Measurements from ENCODE around the gene LETM1. TPM values are rescaled to one million over a fixed set of nuclear protein-coding genes. Genes with fewer than 3 reads are reported as not detected.

LETM1 gene
- total and polyA plus RNA-seq, 2 of the 13 experiments (the other 11 are each of a cell fraction or from before 2014, with no cell fraction given) = 9.7 to 41.6 TPM

- TF ChIP-seq ARID4A (CRISPR knock-in tag; IDR thresholded peaks at IDR 0.05; ENCODE audit: borderline replicate concordance) = peak; percentile 56; the same call in 1 of the 2 replicates
- no peak for TF ChIP-seq ZBTB46 (CRISPR knock-in tag; IDR thresholded peaks at IDR 0.05; ENCODE audit: borderline replicate concordance)
- TF ChIP-seq IRF2 (CRISPR knock-in tag; IDR thresholded peaks at IDR 0.05) = 0 out of 2 replicates have a peak, but pooled peaks have one; percentile 26
- no peak for TF ChIP-seq CTCF (CRISPR knock-in tag; IDR thresholded peaks at IDR 0.05)
- TF ChIP-seq THAP9 (CRISPR knock-in tag; IDR thresholded peaks at IDR 0.05; ENCODE audit: borderline replicate concordance) = 0 out of 2 replicates have a peak, but pooled peaks have one; percentile 20
- TF ChIP-seq IKZF5 (CRISPR knock-in tag; IDR thresholded peaks at IDR 0.05) = 0 out of 2 replicates have a peak, but pooled peaks have one; percentile 14
- peak; percentile 71; the same call in 1 of the 2 replicates for TF ChIP-seq MXD4 (CRISPR knock-in tag; IDR thresholded peaks at IDR 0.05)
- peak; percentile 42 for TF ChIP-seq CREM (IDR thresholded peaks at IDR 0.05)
- TF ChIP-seq CREM (CRISPR knock-in tag; IDR thresholded peaks at IDR 0.05) = no peak
- TF ChIP-seq THAP11 (CRISPR knock-in tag; IDR thresholded peaks at IDR 0.05) = 0 out of 2 replicates have a peak, but pooled peaks have one; percentile 25
- TF ChIP-seq MLXIP (CRISPR knock-in tag; IDR thresholded peaks at IDR 0.05; ENCODE audit: borderline replicate concordance) = no peak
- 0 out of 2 replicates have a peak, but pooled peaks have one; percentile 28 for TF ChIP-seq NKX3-1 (CRISPR knock-in tag; IDR thresholded peaks at IDR 0.05)
- TF ChIP-seq ATAD3A (CRISPR knock-in tag; IDR thresholded peaks at IDR 0.05) = no peak
Observed at GRCh38 chr4:1768367-1769034, 87.5 kb downstream of the LETM1 start (continued).
